ENCODE data around the gene FLAD1. TPM values are rescaled to one million over a fixed set of nuclear protein-coding genes. Genes with fewer than 3 reads are reported as not detected.
A peak's percentile ranks its signal among the peaks of the same experiment; 100 is the strongest.

FLAD1 gene
- total RNA-seq, 1 experiment from 2014 or later = 88.3 TPM

DNA sequence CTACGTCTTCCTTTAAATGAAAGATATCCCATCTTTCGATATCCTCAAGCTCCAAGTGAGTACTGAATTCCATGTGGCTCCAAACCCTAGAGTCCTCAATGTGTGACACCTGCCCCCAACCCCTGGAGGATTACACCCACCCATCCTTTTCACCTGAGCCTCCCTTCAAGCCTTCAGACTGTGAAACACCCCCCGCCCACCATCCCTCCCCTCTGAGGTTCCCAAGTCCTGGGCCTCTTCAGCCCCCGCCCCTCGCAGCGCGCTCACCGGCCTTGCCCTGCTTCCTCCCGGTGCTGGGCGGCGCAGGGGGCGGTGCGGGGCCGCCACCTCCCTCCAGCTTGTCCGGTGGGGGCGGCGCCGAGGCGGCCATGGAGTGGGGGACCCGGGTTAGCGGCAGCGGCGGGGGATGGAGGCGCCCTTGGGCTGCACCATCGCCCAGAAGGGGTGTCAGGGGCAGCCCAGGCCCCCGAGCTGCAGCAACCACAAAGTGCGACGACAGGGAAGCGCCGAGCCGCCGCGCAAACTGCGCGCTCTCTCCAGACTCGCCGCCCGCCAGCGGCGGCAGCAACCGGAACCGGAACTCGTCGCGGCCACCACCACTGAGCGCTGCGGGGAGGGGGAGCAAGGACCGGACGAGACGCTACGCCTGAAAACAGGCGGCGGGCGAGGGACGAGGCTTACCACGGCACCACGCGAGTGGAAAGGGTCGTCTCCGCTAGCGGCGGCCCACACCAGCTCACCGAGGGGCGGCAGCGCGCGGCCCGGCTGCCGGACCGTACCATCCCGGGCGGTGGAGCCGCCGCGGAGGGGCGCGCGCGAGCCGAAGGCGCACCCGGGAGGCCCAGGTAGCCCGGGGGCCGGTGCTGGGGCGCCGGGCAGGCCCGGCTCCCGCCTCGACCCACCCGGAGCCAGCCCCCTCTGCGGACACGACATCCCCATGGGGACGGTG lies 21.7 kb upstream of the FLAD1 start, which contains the start of gene PYGO2 (continued):
- TF ChIP-seq E2F4 (CRISPR knock-in tag; IDR thresholded peaks at IDR 0.05; ENCODE audit: borderline replicate concordance, low read depth) = peak; percentile 49; the same call in 1 of the 2 replicates
- peak; percentile 36; the same call in 1 of the 2 replicates for TF ChIP-seq ZBTB21 (CRISPR knock-in tag; IDR thresholded peaks at IDR 0.05; ENCODE audit: borderline replicate concordance)
- no peak for TF ChIP-seq IRF2 (CRISPR knock-in tag; IDR thresholded peaks at IDR 0.05; ENCODE audit: borderline replicate concordance, low read depth)
- no peak for TF ChIP-seq OVOL2 (CRISPR knock-in tag; IDR thresholded peaks at IDR 0.05; ENCODE audit: borderline replicate concordance)
- TF ChIP-seq, protein P1, sequence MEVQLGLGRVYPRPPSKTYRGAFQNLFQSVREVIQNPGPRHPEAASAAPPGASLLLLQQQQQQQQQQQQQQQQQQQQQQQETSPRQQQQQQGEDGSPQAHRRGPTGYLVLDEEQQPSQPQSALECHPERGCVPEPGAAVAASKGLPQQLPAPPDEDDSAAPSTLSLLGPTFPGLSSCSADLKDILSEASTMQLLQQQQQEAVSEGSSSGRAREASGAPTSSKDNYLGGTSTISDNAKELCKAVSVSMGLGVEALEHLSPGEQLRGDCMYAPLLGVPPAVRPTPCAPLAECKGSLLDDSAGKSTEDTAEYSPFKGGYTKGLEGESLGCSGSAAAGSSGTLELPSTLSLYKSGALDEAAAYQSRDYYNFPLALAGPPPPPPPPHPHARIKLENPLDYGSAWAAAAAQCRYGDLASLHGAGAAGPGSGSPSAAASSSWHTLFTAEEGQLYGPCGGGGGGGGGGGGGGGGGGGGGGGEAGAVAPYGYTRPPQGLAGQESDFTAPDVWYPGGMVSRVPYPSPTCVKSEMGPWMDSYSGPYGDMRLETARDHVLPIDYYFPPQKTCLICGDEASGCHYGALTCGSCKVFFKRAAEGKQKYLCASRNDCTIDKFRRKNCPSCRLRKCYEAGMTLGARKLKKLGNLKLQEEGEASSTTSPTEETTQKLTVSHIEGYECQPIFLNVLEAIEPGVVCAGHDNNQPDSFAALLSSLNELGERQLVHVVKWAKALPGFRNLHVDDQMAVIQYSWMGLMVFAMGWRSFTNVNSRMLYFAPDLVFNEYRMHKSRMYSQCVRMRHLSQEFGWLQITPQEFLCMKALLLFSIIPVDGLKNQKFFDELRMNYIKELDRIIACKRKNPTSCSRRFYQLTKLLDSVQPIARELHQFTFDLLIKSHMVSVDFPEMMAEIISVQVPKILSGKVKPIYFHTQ (CRISPR knock-in tag; IDR thresholded peaks at IDR 0.05) = 0 out of 2 replicates have a peak, but pooled peaks have one; percentile 5
- TF ChIP-seq ZNF416 (CRISPR knock-in tag; IDR thresholded peaks at IDR 0.05) = peak; percentile 92
- peak; percentile 82; the same call in 1 of the 2 replicates for TF ChIP-seq MYBL2 (CRISPR knock-in tag; IDR thresholded peaks at IDR 0.05)
- TF ChIP-seq SMAD4 (CRISPR knock-in tag; IDR thresholded peaks at IDR 0.05) = no peak
- TF ChIP-seq, protein P2, sequence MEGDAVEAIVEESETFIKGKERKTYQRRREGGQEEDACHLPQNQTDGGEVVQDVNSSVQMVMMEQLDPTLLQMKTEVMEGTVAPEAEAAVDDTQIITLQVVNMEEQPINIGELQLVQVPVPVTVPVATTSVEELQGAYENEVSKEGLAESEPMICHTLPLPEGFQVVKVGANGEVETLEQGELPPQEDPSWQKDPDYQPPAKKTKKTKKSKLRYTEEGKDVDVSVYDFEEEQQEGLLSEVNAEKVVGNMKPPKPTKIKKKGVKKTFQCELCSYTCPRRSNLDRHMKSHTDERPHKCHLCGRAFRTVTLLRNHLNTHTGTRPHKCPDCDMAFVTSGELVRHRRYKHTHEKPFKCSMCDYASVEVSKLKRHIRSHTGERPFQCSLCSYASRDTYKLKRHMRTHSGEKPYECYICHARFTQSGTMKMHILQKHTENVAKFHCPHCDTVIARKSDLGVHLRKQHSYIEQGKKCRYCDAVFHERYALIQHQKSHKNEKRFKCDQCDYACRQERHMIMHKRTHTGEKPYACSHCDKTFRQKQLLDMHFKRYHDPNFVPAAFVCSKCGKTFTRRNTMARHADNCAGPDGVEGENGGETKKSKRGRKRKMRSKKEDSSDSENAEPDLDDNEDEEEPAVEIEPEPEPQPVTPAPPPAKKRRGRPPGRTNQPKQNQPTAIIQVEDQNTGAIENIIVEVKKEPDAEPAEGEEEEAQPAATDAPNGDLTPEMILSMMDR (IDR thresholded peaks at IDR 0.05) = no peak
- no peak for TF ChIP-seq SMAD3 (CRISPR knock-in tag; IDR thresholded peaks at IDR 0.05; ENCODE audit: borderline replicate concordance)
- TF ChIP-seq IRF1 (CRISPR knock-in tag; IDR thresholded peaks at IDR 0.05) = no peak; the same call in 1 of the 2 replicates
- TF ChIP-seq USF2 (CRISPR knock-in tag; IDR thresholded peaks at IDR 0.05) = peak; percentile 37
- TF ChIP-seq MLX (CRISPR knock-in tag; IDR thresholded peaks at IDR 0.05) = peak; percentile 81; the same call in 1 of the 2 replicates
- peak; percentile 56; the same call in 1 of the 2 replicates for TF ChIP-seq ETV6 (CRISPR knock-in tag; IDR thresholded peaks at IDR 0.05)
- TF ChIP-seq CREM (CRISPR knock-in tag; IDR thresholded peaks at IDR 0.05) = peak; percentile 84; the same call in 1 of the 2 replicates
- TF ChIP-seq PRRX2 (CRISPR knock-in tag; IDR thresholded peaks at IDR 0.05) = peak; percentile 73
- peak; percentile 78 for TF ChIP-seq FOXP1 (CRISPR knock-in tag; IDR thresholded peaks at IDR 0.05; ENCODE audit: borderline replicate concordance)
- TF ChIP-seq CDX4 (CRISPR knock-in tag; IDR thresholded peaks at IDR 0.05; ENCODE audit: borderline replicate concordance) = no peak
- TF ChIP-seq CBFB (CRISPR knock-in tag; IDR thresholded peaks at IDR 0.05; ENCODE audit: low read depth) = peak; percentile 67; the same call in 1 of the 2 replicates
- no peak for TF ChIP-seq MAX (CRISPR knock-in tag; IDR thresholded peaks at IDR 0.05)
- TF ChIP-seq ZNF138 (CRISPR knock-in tag; conservative IDR thresholded peaks at IDR 0.05) = peak; percentile 79
- no peak for TF ChIP-seq ELF4 (CRISPR knock-in tag; IDR thresholded peaks at IDR 0.05; ENCODE audit: low read depth)
- TF ChIP-seq ZSCAN18 (CRISPR knock-in tag; IDR thresholded peaks at IDR 0.05) = no peak
- TF ChIP-seq TCF7 (CRISPR knock-in tag; IDR thresholded peaks at IDR 0.05; ENCODE audit: low read depth) = no peak; the same call in 1 of the 2 replicates
- TF ChIP-seq, protein P3, sequence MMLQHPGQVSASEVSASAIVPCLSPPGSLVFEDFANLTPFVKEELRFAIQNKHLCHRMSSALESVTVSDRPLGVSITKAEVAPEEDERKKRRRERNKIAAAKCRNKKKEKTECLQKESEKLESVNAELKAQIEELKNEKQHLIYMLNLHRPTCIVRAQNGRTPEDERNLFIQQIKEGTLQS (CRISPR knock-in tag; conservative IDR thresholded peaks at IDR 0.05) = no peak
- peak; percentile 95 for TF ChIP-seq EMX1 (CRISPR knock-in tag; IDR thresholded peaks at IDR 0.05)
- TF ChIP-seq TEAD1 (CRISPR knock-in tag; IDR thresholded peaks at IDR 0.05) = peak; percentile 67
